Mucosa of descending colon (tissue), 3 donors: Measurements from ENCODE around the gene PKD2L1. TPM values are rescaled to one million over a fixed set of nuclear protein-coding genes. Genes with fewer than 3 reads are reported as not detected.
"Not testable (repeated sequence)": the region's sequence is repeated elsewhere in the genome, so short reads cannot be mapped to it uniquely, and the experiment has no call there.

Experiments
- ATAC-seq: fragments of 200-7000 bp; cut with Tn5 transposase; one replicate; pipeline ENCODE4 v1.9.1; 2020; ENCODE audit warnings: mild to moderate bottlenecking, moderate library complexity
- DNase-seq, 3 donors: peaks; one replicate each; pipeline ENCODE4 v3.0.0-alpha.2; 2020
- H3K36me3 ChIP-seq: fragments of 200-600 bp; one replicate; pipeline ENCODE4 v1.8.0; 2021; ENCODE audit warnings: low read depth, mild to moderate bottlenecking
- H3K4me1 ChIP-seq: fragments of 200-600 bp; one replicate; pipeline ENCODE4 v1.8.0; 2021; ENCODE audit warnings: low read depth, mild to moderate bottlenecking
- H3K4me3 ChIP-seq: fragments of 200-600 bp; one replicate; pipeline ENCODE4 v1.8.0; 2021; ENCODE audit warnings: mild to moderate bottlenecking
- H3K9me3 ChIP-seq: fragments of 200-600 bp; one replicate; pipeline ENCODE4 v1.8.0; 2021; ENCODE audit warnings: mild to moderate bottlenecking
- CTCF ChIP-seq: fragments of 200-600 bp; IDR thresholded peaks from one replicate; pipeline ENCODE4 v1.8.0; 2022; ENCODE audit warnings: antibody characterized with exemption, mild to moderate bottlenecking
- intact Hi-C, 2 donors: fragments of 100-400 bp; cut with DNase I in 1 of 2; cut with micrococcal nuclease in 1 of 2; formaldehyde crosslinking; loops; one replicate each; pipeline versions ENCODE4 v1.11.0 to v1.11.1; 2022; cut with DNase I, micrococcal nuclease
- total RNA-seq, 3 donors: library from RNA; stranded (reverse); fragmentation: NEBNext Ultra II Directional in 2 of 3; extraction: Animal tissue kit (Norgen Biotek cat#: 25700) in 2 of 3; gene quantifications; one replicate each; pipeline versions ENCODE4 v1.2.1 to v1.2.4, GENCODE V29; 2021 to 2023
- donor health status: DM: no; HTN: no; CAD: no; lungs with moderate emphysema.
- donor health status: DM: no; HTN: no; CAD: no.
- donor health status: DM: no; HTN: yes; CAD: no.

Gene PKD2L1
- total RNA-seq, 3 donors from 2014 or later: 0.22 to 0.60 TPM; not detected in 1

DNA sequence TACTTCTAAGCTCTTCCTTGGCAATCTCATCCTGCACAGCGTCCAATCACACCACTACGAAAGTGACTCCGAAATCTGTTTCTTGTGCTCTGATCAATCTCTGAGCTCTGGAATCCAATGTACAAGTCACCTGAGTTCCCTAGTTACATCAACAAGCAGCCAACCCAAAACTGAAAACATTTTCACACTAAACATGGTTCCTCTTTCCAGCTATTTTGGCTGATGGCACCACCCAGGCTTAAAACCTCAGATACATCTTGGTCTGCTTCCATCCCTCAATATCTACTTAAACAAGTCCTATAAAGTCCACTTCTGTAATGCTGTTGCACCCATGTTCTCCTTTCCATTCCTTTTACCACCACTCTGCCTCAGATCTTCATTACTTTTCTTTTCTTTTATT is 47.1 kb downstream of the PKD2L1 start:
- TF ChIP-seq CTCF: no peak
- H3K9me3 ChIP-seq: no peaks in the 10 kb centered on the region
- H3K4me3 ChIP-seq: no peak overlapping the region

DNA sequence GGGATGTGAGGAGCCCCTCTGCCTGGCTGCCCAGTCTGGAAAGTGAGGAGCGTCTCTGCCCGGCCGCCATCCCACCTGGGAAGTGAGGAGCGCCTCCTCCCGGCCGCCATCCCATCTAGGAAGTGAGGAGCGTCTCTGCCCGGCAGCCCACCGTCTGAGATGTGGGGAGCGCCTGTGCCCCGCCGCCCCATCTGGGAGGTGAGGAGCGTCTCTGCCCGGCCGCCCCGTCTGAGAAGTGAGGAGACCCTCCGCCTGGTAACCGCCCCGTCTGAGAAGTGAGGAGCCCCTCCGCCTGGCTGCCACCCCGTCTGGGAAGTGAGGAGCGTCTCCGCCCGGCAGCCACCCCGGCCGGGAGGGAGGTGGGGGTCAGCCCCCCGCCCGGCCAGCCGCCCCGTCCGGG is 53.1 kb downstream of the PKD2L1 start:
- intact Hi-C loops, H3K4me1 ChIP-seq, H3K4me3 ChIP-seq, DNase-seq, H3K9me3 ChIP-seq, ATAC-seq, H3K36me3 ChIP-seq: not testable (repeated sequence)

More for the DNA sequence above, 47.1 kb downstream of the PKD2L1 start:
- Histone ChIP-seq H3K4me1 (peaks cover 8% of the 10 kb centered on the region), H3K36me3 (no peaks in the 10 kb centered on the region)
- intact Hi-C loops: no loop called here
- DNase-seq (no peak), ATAC-seq (no peak)

DNA sequence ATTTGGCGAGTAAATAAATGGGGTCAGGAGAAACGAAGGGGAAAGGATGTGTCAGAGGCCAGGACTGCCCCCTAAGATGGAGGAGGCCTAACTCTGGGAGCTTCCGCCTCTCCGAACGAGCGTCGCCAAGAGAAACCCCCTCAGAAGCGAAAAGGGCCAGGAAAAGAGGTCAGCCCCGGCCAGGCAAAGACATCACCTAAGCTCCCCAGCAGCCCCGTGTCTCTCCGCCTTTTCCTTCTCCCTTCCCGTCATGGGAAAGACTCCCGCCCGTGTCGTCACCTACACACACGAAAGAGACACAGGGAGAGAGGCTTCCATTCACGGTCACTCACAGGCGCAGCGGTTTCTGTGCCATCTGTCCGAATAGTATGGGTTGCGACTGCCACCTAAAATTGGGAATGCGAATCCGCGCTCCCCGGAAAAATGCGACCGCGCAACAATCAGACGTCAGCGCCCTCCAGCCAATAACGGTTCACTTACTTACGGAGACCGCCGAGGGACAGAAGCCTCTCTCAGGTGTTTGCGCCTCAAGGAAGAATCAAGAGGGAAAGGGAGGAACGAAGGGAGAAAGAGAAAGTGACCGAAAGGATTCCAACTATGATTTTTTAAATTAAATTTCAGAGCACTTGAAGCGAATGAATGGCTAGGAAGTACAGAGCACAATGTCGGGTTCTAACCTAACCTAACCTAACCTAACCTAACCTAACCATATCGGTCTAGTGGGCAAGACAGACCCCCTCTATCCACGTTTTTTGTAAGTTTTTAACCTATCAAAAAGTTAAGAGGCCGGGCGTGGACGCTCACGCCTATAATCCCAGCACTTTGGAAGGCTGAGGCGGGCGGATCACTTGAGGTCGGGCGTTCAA is 62.6 kb downstream of the PKD2L1 start, which contains the start of gene CWF19L1:
Gene CWF19L1, minus strand, starts transcription at position 400 of the 866 bp plus-strand sequence. Its CDS starts 45 bp downstream, at position 355.
- TF ChIP-seq CTCF: no peak
- Histone ChIP-seq H3K9me3 (no peaks in the 10 kb centered on the region), H3K36me3 (no peaks in the 10 kb centered on the region), H3K4me3 (peak within 1 kb of the TSS; percentile 62), H3K4me1 (peaks cover 14% of the 10 kb centered on the region)
- intact Hi-C loops: no loop called here
- ATAC-seq: peak; percentile 100
- peak; percentile 88 to 93 (median 90) for DNase-seq

DNA sequence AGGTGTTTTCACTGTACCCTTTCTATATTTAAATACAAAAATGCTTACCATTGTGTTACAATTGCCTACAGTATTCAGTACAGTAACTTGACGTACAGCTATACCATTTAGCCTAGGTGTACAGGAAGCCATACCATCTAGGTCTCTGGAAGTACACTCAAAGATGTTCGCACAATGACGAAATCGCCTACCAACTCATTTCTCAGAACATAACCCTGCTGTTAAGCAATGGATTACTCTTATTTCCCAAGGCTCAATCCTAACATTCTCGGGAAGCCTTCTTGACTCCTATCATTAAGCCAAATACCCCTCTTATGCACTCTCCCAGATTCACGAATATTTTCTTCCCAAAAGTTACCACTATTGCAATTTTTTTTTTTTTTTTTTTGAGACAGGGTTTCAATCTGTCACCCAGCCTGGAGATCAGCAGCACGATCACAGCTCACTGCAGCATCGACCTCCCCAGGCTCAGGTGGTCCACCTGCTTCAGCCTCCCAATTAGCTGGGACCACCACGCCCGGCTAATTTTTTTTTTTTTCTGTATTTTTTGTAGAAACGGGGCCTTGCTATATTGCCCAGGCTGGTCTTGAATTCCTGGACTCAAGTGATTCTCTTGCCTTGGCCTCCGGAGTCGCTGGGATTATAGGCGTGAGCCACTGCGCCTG is 64.1 kb downstream of the PKD2L1 start:
- H3K4me3 ChIP-seq: no peak overlapping the region
- intact Hi-C loops: no loop called here
- TF ChIP-seq CTCF: no peak

GRCh38 chr10:100254191-100254590 is 75.8 kb downstream of the PKD2L1 start:
- no peaks in the 10 kb centered on the region for H3K9me3 ChIP-seq
- no peak for TF ChIP-seq CTCF
- H3K36me3 ChIP-seq: no peaks in the 10 kb centered on the region
- H3K4me3 ChIP-seq: no peak overlapping the region
- ATAC-seq: no peak
- intact Hi-C loops: no loop called here
- no peak for DNase-seq
- H3K4me1 ChIP-seq: no peaks in the 10 kb centered on the region

More for the DNA sequence above, 64.1 kb downstream of the PKD2L1 start:
- Histone ChIP-seq H3K9me3 (no peaks in the 10 kb centered on the region), H3K4me1 (peaks cover 14% of the 10 kb centered on the region), H3K36me3 (no peaks in the 10 kb centered on the region)
- ATAC-seq (no peak), DNase-seq (no peak)

DNA sequence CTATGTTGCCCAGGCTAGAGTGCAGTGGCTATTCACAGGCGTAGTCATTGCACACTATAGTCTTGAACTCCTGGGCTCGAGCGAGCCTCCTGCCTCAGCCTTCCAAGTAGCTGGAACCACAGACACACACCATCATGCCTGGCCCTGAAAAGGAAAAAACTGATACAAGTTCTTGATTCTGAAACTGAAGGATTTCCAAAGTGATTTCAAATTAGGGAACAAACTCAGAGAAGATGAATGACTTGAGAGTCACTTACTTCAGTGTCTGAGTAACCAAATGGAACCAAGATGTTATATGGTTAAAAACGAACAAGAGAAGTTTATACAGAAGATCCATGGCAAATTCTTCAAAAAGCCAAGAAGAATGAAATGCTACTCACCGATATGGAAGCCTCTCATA is 77.0 kb downstream of the PKD2L1 start:
- TF ChIP-seq CTCF: no peak
- Histone ChIP-seq H3K9me3 (no peaks in the 10 kb centered on the region), H3K4me3 (no peak overlapping the region), H3K36me3 (no peaks in the 10 kb centered on the region), H3K4me1 (no peaks in the 10 kb centered on the region)
- intact Hi-C loops: no loop called here
- no peak for ATAC-seq
- DNase-seq: no peak
